ENCODE results near the gene EXOC4.

The EXOC4 gene

GRCh38 chr7:133934977-133935330 lies 682.1 kb downstream of the EXOC4 start:
- H3K9me3 ChIP-seq (ENCODE audit: control insufficient read depth in 5 of 5, low read length in 5 of 5) = no peaks in the 10 kb centered on the region
- no peak overlapping the region for H3K9ac ChIP-seq (ENCODE audit: low read length in 5 of 5)
- no peak overlapping the region for H3K27ac ChIP-seq (ENCODE audit: low read depth, low read length)
- no peaks in the 10 kb centered on the region for H3K4me1 ChIP-seq (ENCODE audit: control insufficient read depth in 5 of 5, insufficient read depth in 5 of 5, low read length in 5 of 5)
- H3K36me3 ChIP-seq (ENCODE audit: control insufficient read depth in 5 of 5, insufficient read depth in 5 of 5, low read length in 5 of 5) = peaks cover 8 to 17% (median 12%) of the 10 kb centered on the region in 5 donors
- H3K27me3 ChIP-seq (ENCODE audit: control insufficient read depth in 5 of 5, insufficient read depth in 4 of 5, low read length in 5 of 5) = no peaks in the 10 kb centered on the region
- H3K4me3 ChIP-seq (ENCODE audit: low read depth in 1 of 5, low read length in 5 of 5) = no peak overlapping the region

GRCh38 chr7:133936074-133936473 lies 683.2 kb downstream of the EXOC4 start:
- Histone ChIP-seq H3K36me3 (ENCODE audit: control insufficient read depth in 5 of 5, insufficient read depth in 5 of 5, low read length in 5 of 5) (peaks cover 11 to 19% (median 15%) of the 10 kb centered on the region in 5 donors), H3K27me3 (ENCODE audit: control insufficient read depth in 5 of 5, insufficient read depth in 4 of 5, low read length in 5 of 5) (no peaks in the 10 kb centered on the region), H3K9me3 (ENCODE audit: control insufficient read depth in 5 of 5, low read length in 5 of 5) (no peaks in the 10 kb centered on the region), H3K4me3 (ENCODE audit: low read depth in 1 of 5, low read length in 5 of 5) (no peak overlapping the region), H3K4me1 (ENCODE audit: control insufficient read depth in 5 of 5, insufficient read depth in 5 of 5, low read length in 5 of 5) (no peaks in the 10 kb centered on the region), H3K9ac (ENCODE audit: low read length in 5 of 5) (no peak overlapping the region), H3K27ac (ENCODE audit: low read depth, low read length) (no peak overlapping the region)

DNA sequence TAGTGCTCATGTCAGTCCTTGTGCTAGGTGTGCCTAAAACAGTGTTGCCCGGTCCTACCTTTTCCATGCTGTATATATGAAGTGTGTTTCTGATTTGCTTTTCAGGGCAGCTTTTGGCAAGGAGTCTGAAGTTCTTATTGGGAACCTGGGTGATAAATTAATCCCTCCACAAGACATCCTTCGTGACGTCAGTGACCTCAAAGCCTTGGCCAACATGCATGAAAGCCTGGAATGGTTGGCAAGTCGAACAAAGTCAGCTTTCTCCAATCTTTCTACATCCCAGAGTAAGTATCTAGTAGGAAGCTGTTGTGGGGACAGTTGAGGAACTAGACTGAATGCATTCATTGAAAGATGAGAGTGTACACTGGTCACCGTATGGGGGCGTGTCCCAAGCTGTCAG lies 684.9 kb downstream of the EXOC4 start:
- H3K27ac ChIP-seq (ENCODE audit: low read depth, low read length) = no peak overlapping the region
- no peaks in the 10 kb centered on the region for H3K4me1 ChIP-seq (ENCODE audit: control insufficient read depth in 5 of 5, insufficient read depth in 5 of 5, low read length in 5 of 5)

DNA sequence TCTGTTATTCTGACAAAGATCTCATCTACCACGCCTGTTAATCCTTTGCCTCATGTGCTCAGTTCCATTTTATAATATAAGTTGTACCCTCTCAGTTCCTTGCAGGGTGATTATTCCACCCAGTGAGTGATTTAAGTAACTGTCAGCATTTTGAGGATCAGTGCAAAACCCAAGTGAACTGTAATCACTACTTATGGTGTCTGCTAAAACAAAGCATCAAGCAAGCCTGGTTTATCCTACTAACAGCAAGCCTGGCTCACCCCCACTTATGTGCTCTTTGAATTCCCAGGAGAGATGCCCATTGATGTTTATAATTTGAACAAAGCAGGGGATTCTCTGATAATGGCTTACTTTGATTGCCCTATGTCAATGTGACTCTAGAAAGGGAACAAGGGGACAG lies 687.5 kb downstream of the EXOC4 start:
- H3K4me1 ChIP-seq (ENCODE audit: control insufficient read depth in 5 of 5, insufficient read depth in 5 of 5, low read length in 5 of 5) = no peaks in the 10 kb centered on the region
- no peaks in the 10 kb centered on the region for H3K9me3 ChIP-seq (ENCODE audit: control insufficient read depth in 5 of 5, low read length in 5 of 5)
- no peak overlapping the region for H3K9ac ChIP-seq (ENCODE audit: low read length in 5 of 5)
- H3K27ac ChIP-seq (ENCODE audit: low read depth, low read length) = no peak overlapping the region
- no peak overlapping the region for H3K4me3 ChIP-seq (ENCODE audit: low read depth in 1 of 5, low read length in 5 of 5)
- peaks cover 12 to 20% (median 17%) of the 10 kb centered on the region in 5 donors for H3K36me3 ChIP-seq (ENCODE audit: control insufficient read depth in 5 of 5, insufficient read depth in 5 of 5, low read length in 5 of 5)
- no peaks in the 10 kb centered on the region for H3K27me3 ChIP-seq (ENCODE audit: control insufficient read depth in 5 of 5, insufficient read depth in 4 of 5, low read length in 5 of 5)

More for the DNA sequence above, 684.9 kb downstream of the EXOC4 start:
- no peaks in the 10 kb centered on the region for H3K9me3 ChIP-seq (ENCODE audit: control insufficient read depth in 5 of 5, low read length in 5 of 5)
- H3K27me3 ChIP-seq (ENCODE audit: control insufficient read depth in 5 of 5, insufficient read depth in 4 of 5, low read length in 5 of 5) = no peaks in the 10 kb centered on the region
- peaks cover 12 to 20% (median 17%) of the 10 kb centered on the region in 5 donors for H3K36me3 ChIP-seq (ENCODE audit: control insufficient read depth in 5 of 5, insufficient read depth in 5 of 5, low read length in 5 of 5)
- no peak overlapping the region for H3K4me3 ChIP-seq (ENCODE audit: low read depth in 1 of 5, low read length in 5 of 5)
- H3K9ac ChIP-seq (ENCODE audit: low read length in 5 of 5) = no peak overlapping the region

- H3K4me3 ChIP-seq (ENCODE audit: low read depth in 1 of 5, low read length in 5 of 5) = no peak overlapping the region
- H3K36me3 ChIP-seq (ENCODE audit: control insufficient read depth in 5 of 5, insufficient read depth in 5 of 5, low read length in 5 of 5) = peaks cover 12 to 20% (median 17%) of the 10 kb centered on the region in 5 donors
- H3K27me3 ChIP-seq (ENCODE audit: control insufficient read depth in 5 of 5, insufficient read depth in 4 of 5, low read length in 5 of 5) = no peaks in the 10 kb centered on the region
- H3K9ac ChIP-seq (ENCODE audit: low read length in 5 of 5) = no peak overlapping the region
- H3K9me3 ChIP-seq (ENCODE audit: control insufficient read depth in 5 of 5, low read length in 5 of 5) = no peaks in the 10 kb centered on the region
- no peak overlapping the region for H3K27ac ChIP-seq (ENCODE audit: low read depth, low read length)
- no peaks in the 10 kb centered on the region for H3K4me1 ChIP-seq (ENCODE audit: control insufficient read depth in 5 of 5, insufficient read depth in 5 of 5, low read length in 5 of 5)
Measured at GRCh38 chr7:133941496-133941895, 688.6 kb downstream of the EXOC4 start.

- H3K4me1 ChIP-seq (ENCODE audit: control insufficient read depth in 5 of 5, insufficient read depth in 5 of 5, low read length in 5 of 5) = no peaks in the 10 kb centered on the region
- H3K27me3 ChIP-seq (ENCODE audit: control insufficient read depth in 5 of 5, insufficient read depth in 4 of 5, low read length in 5 of 5) = no peaks in the 10 kb centered on the region
- no peak overlapping the region for H3K4me3 ChIP-seq (ENCODE audit: low read depth in 1 of 5, low read length in 5 of 5)
- no peaks in the 10 kb centered on the region for H3K9me3 ChIP-seq (ENCODE audit: control insufficient read depth in 5 of 5, low read length in 5 of 5)
- H3K27ac ChIP-seq (ENCODE audit: low read depth, low read length) = no peak overlapping the region
- no peak overlapping the region for H3K9ac ChIP-seq (ENCODE audit: low read length in 5 of 5)
- peaks cover 0 to 5% (median under 1%) of the 10 kb centered on the region in 5 donors for H3K36me3 ChIP-seq (ENCODE audit: control insufficient read depth in 5 of 5, insufficient read depth in 5 of 5, low read length in 5 of 5)
Measured at GRCh38 chr7:133945497-133945896, 692.6 kb downstream of the EXOC4 start.

- no peaks in the 10 kb centered on the region for H3K9me3 ChIP-seq (ENCODE audit: control insufficient read depth in 5 of 5, low read length in 5 of 5)
- no peaks in the 10 kb centered on the region for H3K4me1 ChIP-seq (ENCODE audit: control insufficient read depth in 5 of 5, insufficient read depth in 5 of 5, low read length in 5 of 5)
Measured at GRCh38 chr7:133947458-133948254, 694.8 kb downstream of the EXOC4 start.

DNA sequence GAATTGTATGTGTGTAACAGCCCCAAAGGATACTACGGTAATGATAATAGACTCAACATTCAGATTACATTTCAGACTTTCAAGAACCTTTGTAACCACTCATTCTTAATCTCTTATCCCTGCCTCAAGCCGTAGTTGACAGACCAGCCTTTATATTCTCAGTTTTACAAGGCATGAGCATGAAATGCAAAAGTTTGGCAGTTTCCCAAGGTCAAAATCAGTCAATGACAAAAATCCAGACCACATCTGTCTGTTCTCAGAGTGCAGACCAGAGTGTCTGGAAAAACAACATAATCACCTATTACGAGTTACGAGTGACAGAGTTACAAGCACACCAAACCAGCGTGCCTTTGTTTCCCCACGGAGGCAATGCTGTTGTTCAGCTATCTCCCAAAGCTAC lies 695.7 kb downstream of the EXOC4 start:
- H3K9ac ChIP-seq (ENCODE audit: low read length in 5 of 5) = no peak overlapping the region

More at GRCh38 chr7:133947458-133948254, 694.8 kb downstream of the EXOC4 start:
- Histone ChIP-seq H3K36me3 (ENCODE audit: control insufficient read depth in 5 of 5, insufficient read depth in 5 of 5, low read length in 5 of 5) (peaks cover 0 to 6% (median 5%) of the 10 kb centered on the region in 5 donors), H3K9ac (ENCODE audit: low read length in 5 of 5) (no peak overlapping the region), H3K27me3 (ENCODE audit: control insufficient read depth in 5 of 5, insufficient read depth in 4 of 5, low read length in 5 of 5) (no peaks in the 10 kb centered on the region), H3K4me3 (ENCODE audit: low read depth in 1 of 5, low read length in 5 of 5) (no peak overlapping the region), H3K27ac (ENCODE audit: low read depth, low read length) (no peak overlapping the region)

GRCh38 chr7:133950855-133951254 lies 698.0 kb downstream of the EXOC4 start:
- no peak overlapping the region for H3K9ac ChIP-seq (ENCODE audit: low read length in 5 of 5)

More for the DNA sequence above, 695.7 kb downstream of the EXOC4 start:
- no peaks in the 10 kb centered on the region for H3K27me3 ChIP-seq (ENCODE audit: control insufficient read depth in 5 of 5, insufficient read depth in 4 of 5, low read length in 5 of 5)
- no peaks in the 10 kb centered on the region for H3K4me1 ChIP-seq (ENCODE audit: control insufficient read depth in 5 of 5, insufficient read depth in 5 of 5, low read length in 5 of 5)
- no peaks in the 10 kb centered on the region for H3K9me3 ChIP-seq (ENCODE audit: control insufficient read depth in 5 of 5, low read length in 5 of 5)
- peaks cover 0 to 6% (median 5%) of the 10 kb centered on the region in 5 donors for H3K36me3 ChIP-seq (ENCODE audit: control insufficient read depth in 5 of 5, insufficient read depth in 5 of 5, low read length in 5 of 5)
- no peak overlapping the region for H3K27ac ChIP-seq (ENCODE audit: low read depth, low read length)
- H3K4me3 ChIP-seq (ENCODE audit: low read depth in 1 of 5, low read length in 5 of 5) = no peak overlapping the region

DNA sequence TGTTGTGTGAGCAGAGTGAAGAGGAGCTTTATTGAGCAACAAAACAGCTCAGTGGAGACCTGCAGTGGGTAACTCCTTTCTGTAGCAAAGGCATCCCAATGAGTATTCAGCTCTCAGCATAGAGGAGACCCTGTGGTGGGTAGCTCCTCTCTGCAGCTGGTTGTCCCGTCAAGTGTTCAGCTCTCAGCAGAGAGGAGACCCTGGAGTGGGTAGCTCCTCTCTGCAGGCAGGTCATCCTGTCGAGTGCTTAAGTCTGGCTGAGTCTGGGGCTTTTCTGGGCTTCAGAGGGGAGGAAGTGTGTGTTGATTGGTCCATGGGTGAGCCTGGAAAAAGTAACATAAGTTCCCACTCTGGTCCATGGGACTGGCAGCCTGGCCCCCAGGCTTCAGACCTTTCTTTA lies 702.3 kb downstream of the EXOC4 start:
- peaks cover 0 to 6% (median 5%) of the 10 kb centered on the region in 5 donors for H3K36me3 ChIP-seq (ENCODE audit: control insufficient read depth in 5 of 5, insufficient read depth in 5 of 5, low read length in 5 of 5)

More at GRCh38 chr7:133950855-133951254, 698.0 kb downstream of the EXOC4 start:
- no peak overlapping the region for H3K27ac ChIP-seq (ENCODE audit: low read depth, low read length)
- H3K4me3 ChIP-seq (ENCODE audit: low read depth in 1 of 5, low read length in 5 of 5) = no peak overlapping the region
- H3K4me1 ChIP-seq (ENCODE audit: control insufficient read depth in 5 of 5, insufficient read depth in 5 of 5, low read length in 5 of 5) = no peaks in the 10 kb centered on the region
- H3K36me3 ChIP-seq (ENCODE audit: control insufficient read depth in 5 of 5, insufficient read depth in 5 of 5, low read length in 5 of 5) = peaks cover 0 to 6% (median 5%) of the 10 kb centered on the region in 5 donors
- H3K9me3 ChIP-seq (ENCODE audit: control insufficient read depth in 5 of 5, low read length in 5 of 5) = no peaks in the 10 kb centered on the region
- H3K27me3 ChIP-seq (ENCODE audit: control insufficient read depth in 5 of 5, insufficient read depth in 4 of 5, low read length in 5 of 5) = no peaks in the 10 kb centered on the region

More for the DNA sequence above, 702.3 kb downstream of the EXOC4 start:
- no peaks in the 10 kb centered on the region for H3K27me3 ChIP-seq (ENCODE audit: control insufficient read depth in 5 of 5, insufficient read depth in 4 of 5, low read length in 5 of 5)
- H3K4me3 ChIP-seq (ENCODE audit: low read depth in 1 of 5, low read length in 5 of 5) = no peak overlapping the region
- no peak overlapping the region for H3K9ac ChIP-seq (ENCODE audit: low read length in 5 of 5)
- no peaks in the 10 kb centered on the region for H3K9me3 ChIP-seq (ENCODE audit: control insufficient read depth in 5 of 5, low read length in 5 of 5)
- no peaks in the 10 kb centered on the region for H3K4me1 ChIP-seq (ENCODE audit: control insufficient read depth in 5 of 5, insufficient read depth in 5 of 5, low read length in 5 of 5)
- no peak overlapping the region for H3K27ac ChIP-seq (ENCODE audit: low read depth, low read length)

Measured in subcutaneous abdominal adipose tissue (tissue), 5 donors.